Measurements from ENCODE around the gene NTN4. TPM values are rescaled to one million over a fixed set of nuclear protein-coding genes. Genes with fewer than 3 reads are reported as not detected.

NTN4 gene
- total RNA-seq, 4 donors from 2014 or later: 11.1 to 21.0 (median 16.1) TPM

- WGBS, 2 donors: 70 to 72% methylated on average over 9 of the region's 9 CpGs
Observed at GRCh38 chr12:95653771-95654546, 136.6 kb downstream of the NTN4 start.

DNA sequence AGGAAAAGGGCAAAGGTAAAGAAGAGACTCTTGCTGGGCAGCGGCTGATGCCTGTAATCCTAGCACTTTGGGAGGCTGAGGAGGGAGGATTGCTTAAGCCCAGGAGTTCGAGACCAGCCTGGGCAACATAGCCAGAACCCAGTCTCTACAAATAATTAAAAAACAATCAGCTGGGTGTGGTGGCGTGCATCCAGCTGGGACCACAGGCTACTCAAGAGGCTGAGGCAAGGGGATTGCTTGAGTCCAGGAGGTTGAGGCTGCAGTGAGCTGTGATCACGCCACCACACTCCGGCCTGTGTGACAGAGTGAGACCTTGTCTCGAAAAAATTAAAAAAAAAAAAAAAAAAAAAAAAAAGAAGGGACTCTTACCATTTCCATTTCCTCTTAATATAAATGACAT, 138.9 kb downstream of the NTN4 start:
- no peak for DNase-seq
- intact Hi-C loops (cut with DNase I): no loop called here
- no peaks in the 10 kb centered on the region for H3K27me3 ChIP-seq
- H3K4me3 ChIP-seq (replicated peaks in 1 of 3): no peak overlapping the region
- TF ChIP-seq, protein P1, sequence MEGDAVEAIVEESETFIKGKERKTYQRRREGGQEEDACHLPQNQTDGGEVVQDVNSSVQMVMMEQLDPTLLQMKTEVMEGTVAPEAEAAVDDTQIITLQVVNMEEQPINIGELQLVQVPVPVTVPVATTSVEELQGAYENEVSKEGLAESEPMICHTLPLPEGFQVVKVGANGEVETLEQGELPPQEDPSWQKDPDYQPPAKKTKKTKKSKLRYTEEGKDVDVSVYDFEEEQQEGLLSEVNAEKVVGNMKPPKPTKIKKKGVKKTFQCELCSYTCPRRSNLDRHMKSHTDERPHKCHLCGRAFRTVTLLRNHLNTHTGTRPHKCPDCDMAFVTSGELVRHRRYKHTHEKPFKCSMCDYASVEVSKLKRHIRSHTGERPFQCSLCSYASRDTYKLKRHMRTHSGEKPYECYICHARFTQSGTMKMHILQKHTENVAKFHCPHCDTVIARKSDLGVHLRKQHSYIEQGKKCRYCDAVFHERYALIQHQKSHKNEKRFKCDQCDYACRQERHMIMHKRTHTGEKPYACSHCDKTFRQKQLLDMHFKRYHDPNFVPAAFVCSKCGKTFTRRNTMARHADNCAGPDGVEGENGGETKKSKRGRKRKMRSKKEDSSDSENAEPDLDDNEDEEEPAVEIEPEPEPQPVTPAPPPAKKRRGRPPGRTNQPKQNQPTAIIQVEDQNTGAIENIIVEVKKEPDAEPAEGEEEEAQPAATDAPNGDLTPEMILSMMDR (IDR thresholded peaks at IDR 0.05): no peak
- TF ChIP-seq POLR2A (IDR thresholded peaks at IDR 0.05): no peak
- WGBS, 2 donors: 91 to 96% methylated on average over 6 of the region's 6 CpGs
- peaks cover under 1 to 7% of the 10 kb centered on the region in 2 donors for H3K4me1 ChIP-seq
- H3K27ac ChIP-seq: no peak overlapping the region
- no peaks in the 10 kb centered on the region for H3K36me3 ChIP-seq
- H3K9me3 ChIP-seq: no peaks in the 10 kb centered on the region

More at GRCh38 chr12:95653771-95654546, 136.6 kb downstream of the NTN4 start:
- intact Hi-C loops (cut with DNase I): no loop called here
- no peaks in the 10 kb centered on the region for H3K9me3 ChIP-seq
- H3K4me3 ChIP-seq (replicated peaks in 1 of 3): no peak overlapping the region
- H3K4me1 ChIP-seq: no peaks in the 10 kb centered on the region
- no peak for TF ChIP-seq POLR2A (IDR thresholded peaks at IDR 0.05)
- TF ChIP-seq, protein P1 (IDR thresholded peaks at IDR 0.05): no peak
- no peak for DNase-seq
- H3K27me3 ChIP-seq: no peaks in the 10 kb centered on the region
- H3K36me3 ChIP-seq: no peaks in the 10 kb centered on the region
- no peak overlapping the region for H3K27ac ChIP-seq

DNA sequence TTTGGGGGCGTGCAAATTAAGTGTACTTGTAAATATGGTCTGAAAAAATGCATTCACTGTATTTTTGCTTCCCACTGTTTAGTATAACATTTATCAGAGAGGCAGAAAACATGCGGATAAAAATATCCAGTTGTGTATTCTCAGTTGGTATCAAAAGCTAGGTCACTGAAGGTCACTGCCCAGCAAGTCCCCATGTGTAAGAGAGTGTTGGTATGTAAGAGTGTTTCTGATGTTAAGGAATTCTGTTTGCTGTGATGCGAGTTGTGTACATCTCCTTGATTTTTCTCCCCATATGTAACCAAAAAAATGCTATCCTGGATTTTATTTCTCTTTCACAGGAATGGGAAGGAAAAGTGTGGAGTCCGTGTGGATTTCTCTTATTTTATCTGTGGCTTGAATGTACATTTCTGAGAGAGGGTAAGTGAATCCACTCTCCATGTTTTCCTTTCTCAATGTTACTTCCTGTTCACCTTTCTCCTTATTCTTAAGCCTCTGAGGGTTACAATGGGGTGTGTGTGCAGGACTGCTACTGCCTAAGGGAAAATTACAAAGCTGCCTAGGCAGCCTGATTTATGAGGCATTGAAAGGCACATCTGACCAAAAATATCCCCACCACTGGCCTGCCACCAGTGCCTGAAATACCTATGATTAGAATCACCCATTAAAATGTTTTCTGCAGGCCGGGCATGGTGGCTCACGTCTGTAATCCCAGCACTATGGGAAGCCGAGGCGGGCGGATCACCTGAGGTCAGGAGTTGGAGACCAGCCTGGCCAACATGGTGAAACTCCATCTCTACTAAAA, 141.4 kb downstream of the NTN4 start:
- intact Hi-C loops (cut with DNase I): no loop called here
- H3K27ac ChIP-seq: no peak overlapping the region
- no peaks in the 10 kb centered on the region for H3K9me3 ChIP-seq
- 82 to 89% methylated on average over 9 of the region's 9 CpGs for WGBS, 2 donors
- TF ChIP-seq, protein P1 (IDR thresholded peaks at IDR 0.05): no peak
- no peak for TF ChIP-seq POLR2A (IDR thresholded peaks at IDR 0.05)
- peaks cover 3 to 13% of the 10 kb centered on the region in 2 donors for H3K4me1 ChIP-seq
- DNase-seq: no peak
- H3K27me3 ChIP-seq: no peaks in the 10 kb centered on the region
- H3K36me3 ChIP-seq: no peaks in the 10 kb centered on the region
- no peak overlapping the region for H3K4me3 ChIP-seq (replicated peaks in 1 of 3)

DNA sequence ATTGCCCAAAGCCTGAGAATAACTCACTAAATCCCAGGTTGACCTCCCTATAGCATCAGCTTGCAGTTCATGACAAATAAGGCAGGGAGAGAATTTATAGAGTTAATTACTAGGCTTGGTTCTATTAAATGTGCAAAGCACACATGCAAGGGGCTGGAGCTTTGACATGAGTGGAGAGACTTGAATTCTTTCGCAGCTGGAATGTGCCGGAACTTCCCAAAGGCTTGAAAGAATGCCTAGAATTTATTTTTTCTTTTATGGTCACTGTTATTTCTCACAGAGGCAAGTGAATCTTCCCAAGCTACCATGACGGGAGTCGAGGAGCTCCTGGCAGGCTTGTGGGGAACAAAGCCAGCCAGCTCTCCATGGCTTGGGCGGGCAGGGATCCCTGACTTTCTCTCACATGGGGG, 143.8 kb downstream of the NTN4 start:
- peak; percentile 10 to 54 for DNase-seq
- Histone ChIP-seq H3K27me3 (no peaks in the 10 kb centered on the region), H3K4me3 (replicated peaks in 1 of 3) (no peak overlapping the region), H3K27ac (peak overlapping the region in 1 of 3 donors; percentile 48), H3K4me1 (peaks cover 3 to 13% of the 10 kb centered on the region in 2 donors), H3K36me3 (no peaks in the 10 kb centered on the region), H3K9me3 (no peaks in the 10 kb centered on the region)
- intact Hi-C loops (cut with DNase I): no loop called here
- whole genome bisulfite sequencing, 2 donors: 18 to 37% methylated on average over 5 of the region's 5 CpGs
- TF ChIP-seq POLR2A (IDR thresholded peaks at IDR 0.05): no peak
- TF ChIP-seq, protein P1 (IDR thresholded peaks at IDR 0.05): no peak

GRCh38 chr12:95643256-95643655, 147.3 kb downstream of the NTN4 start:
- Histone ChIP-seq H3K4me3 (replicated peaks in 1 of 3) (no peak overlapping the region), H3K4me1 (peaks cover 3 to 13% of the 10 kb centered on the region in 2 donors), H3K27me3 (no peaks in the 10 kb centered on the region), H3K27ac (no peak overlapping the region), H3K36me3 (no peaks in the 10 kb centered on the region), H3K9me3 (no peaks in the 10 kb centered on the region)
- WGBS, 2 donors: 81 to 99% methylated on average over 4 of the region's 4 CpGs
- no peak for DNase-seq
- intact Hi-C loops (cut with DNase I): no loop called here
- no peak for TF ChIP-seq POLR2A (IDR thresholded peaks at IDR 0.05)
- TF ChIP-seq, protein P1 (IDR thresholded peaks at IDR 0.05): no peak
